ENCODE measurements around the gene PTTG1IP. TPM values are rescaled to one million over a fixed set of nuclear protein-coding genes. Genes with fewer than 3 reads are reported as not detected.

Gene PTTG1IP
- total and polyA plus RNA-seq, 2 of the 4 experiments (the other 2 are of a cell fraction), result 167 to 194 TPM

Other genes starting within 250 kb of the PTTG1IP start
- not detected in 2 replicates for gene KRTAP10-9, start 246.6 kb downstream of the PTTG1IP start, total RNA-seq (2012; rRNA removed)
- gene KRTAP10-9, start 246.6 kb downstream of the PTTG1IP start, polyA plus RNA-seq (2012; rRNA removed), result not detected in 2 replicates
- not detected in 2 replicates for gene KRTAP10-10, start 236.3 kb downstream of the PTTG1IP start, total RNA-seq (2012; rRNA removed)
- not detected in 2 replicates for gene KRTAP10-10, start 236.3 kb downstream of the PTTG1IP start, polyA plus RNA-seq (2012; rRNA removed)
- gene KRTAP10-11, start 227.3 kb downstream of the PTTG1IP start, total RNA-seq (2012; rRNA removed), result not detected in 2 replicates
- gene KRTAP10-11, start 227.3 kb downstream of the PTTG1IP start, polyA plus RNA-seq (2012; rRNA removed), result not detected in 2 replicates
- not detected in 2 replicates for gene KRTAP12-4, start 219.0 kb downstream of the PTTG1IP start, total RNA-seq (2012; rRNA removed)
- gene KRTAP12-4, start 219.0 kb downstream of the PTTG1IP start, polyA plus RNA-seq (2012; rRNA removed), result not detected in 2 replicates
- gene KRTAP12-3, start 215.8 kb downstream of the PTTG1IP start, total RNA-seq (2012; rRNA removed), result not detected in 2 replicates
- not detected in 2 replicates for gene KRTAP12-3, start 215.8 kb downstream of the PTTG1IP start, polyA plus RNA-seq (2012; rRNA removed)
- not detected in 2 replicates for gene KRTAP12-2, start 206.8 kb downstream of the PTTG1IP start, total RNA-seq (2012; rRNA removed)
- gene KRTAP12-2, start 206.8 kb downstream of the PTTG1IP start, polyA plus RNA-seq (2012; rRNA removed), result not detected in 2 replicates
- not detected in 2 replicates for gene KRTAP12-1, start 191.5 kb downstream of the PTTG1IP start, total RNA-seq (2012; rRNA removed)
- gene KRTAP12-1, start 191.5 kb downstream of the PTTG1IP start, polyA plus RNA-seq (2012; rRNA removed), result not detected in 2 replicates
- not detected in 2 replicates for gene KRTAP10-12, start 176.5 kb downstream of the PTTG1IP start, total RNA-seq (2012; rRNA removed)
- not detected in 2 replicates for gene KRTAP10-12, start 176.5 kb downstream of the PTTG1IP start, polyA plus RNA-seq (2012; rRNA removed)
- not detected in 2 replicates for gene TSPEAR, start 162.1 kb downstream of the PTTG1IP start, total RNA-seq (2012; rRNA removed)
- gene TSPEAR, start 162.1 kb downstream of the PTTG1IP start, polyA plus RNA-seq (2012; rRNA removed), result not detected in 2 replicates
- 65.4 and 75.8 TPM in 2 replicates for gene UBE2G2, start 71.9 kb downstream of the PTTG1IP start, total RNA-seq (2012; rRNA removed)
- 81.9 and 91.7 TPM in 2 replicates for gene UBE2G2, start 71.9 kb downstream of the PTTG1IP start, polyA plus RNA-seq (2012; rRNA removed)
- gene SUMO3, start 55.6 kb downstream of the PTTG1IP start, total RNA-seq (2012; rRNA removed), result 64.9 and 103 TPM in 2 replicates
- gene SUMO3, start 55.6 kb downstream of the PTTG1IP start, polyA plus RNA-seq (2012; rRNA removed), result 101 and 104 TPM in 2 replicates
- gene ITGB2, start 47.2 kb upstream of the PTTG1IP start, total RNA-seq (2012; rRNA removed), result not detected in 2 replicates
- gene ITGB2, start 47.2 kb upstream of the PTTG1IP start, polyA plus RNA-seq (2012; rRNA removed), result 0.14 TPM in 1 of 2 replicates, not detected in the other
- gene SLX9, start 66.3 kb upstream of the PTTG1IP start, total RNA-seq (2012; rRNA removed), result 10.4 and 17.5 TPM in 2 replicates
- 21.7 and 27.4 TPM in 2 replicates for gene SLX9, start 66.3 kb upstream of the PTTG1IP start, polyA plus RNA-seq (2012; rRNA removed)
- gene ADARB1, start 200.9 kb upstream of the PTTG1IP start, total RNA-seq (2012; rRNA removed), result 39.7 and 39.8 TPM in 2 replicates
- 45.5 and 47.3 TPM in 2 replicates for gene ADARB1, start 200.9 kb upstream of the PTTG1IP start, polyA plus RNA-seq (2012; rRNA removed)

All from IMR-90 (cell line).